HG03520 (cell line): ENCODE results near the gene CISD2.
A peak's percentile ranks its signal among the peaks of the same experiment; 100 is the strongest.
"Not testable (repeated sequence)": the region's sequence is repeated elsewhere in the genome, so short reads cannot be mapped to it uniquely, and the experiment has no call there.

ENCODE experiments used
- ATAC-seq: cut with Tn5 transposase; IDR thresholded peaks from one replicate; pipeline ENCODE4 v1.9.1; 2021; ENCODE audit warnings: mild to moderate bottlenecking, moderate library complexity; ENCODE audit not compliant: unreplicated experiment

Gene CISD2, protein sequence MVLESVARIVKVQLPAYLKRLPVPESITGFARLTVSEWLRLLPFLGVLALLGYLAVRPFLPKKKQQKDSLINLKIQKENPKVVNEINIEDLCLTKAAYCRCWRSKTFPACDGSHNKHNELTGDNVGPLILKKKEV

DNA sequence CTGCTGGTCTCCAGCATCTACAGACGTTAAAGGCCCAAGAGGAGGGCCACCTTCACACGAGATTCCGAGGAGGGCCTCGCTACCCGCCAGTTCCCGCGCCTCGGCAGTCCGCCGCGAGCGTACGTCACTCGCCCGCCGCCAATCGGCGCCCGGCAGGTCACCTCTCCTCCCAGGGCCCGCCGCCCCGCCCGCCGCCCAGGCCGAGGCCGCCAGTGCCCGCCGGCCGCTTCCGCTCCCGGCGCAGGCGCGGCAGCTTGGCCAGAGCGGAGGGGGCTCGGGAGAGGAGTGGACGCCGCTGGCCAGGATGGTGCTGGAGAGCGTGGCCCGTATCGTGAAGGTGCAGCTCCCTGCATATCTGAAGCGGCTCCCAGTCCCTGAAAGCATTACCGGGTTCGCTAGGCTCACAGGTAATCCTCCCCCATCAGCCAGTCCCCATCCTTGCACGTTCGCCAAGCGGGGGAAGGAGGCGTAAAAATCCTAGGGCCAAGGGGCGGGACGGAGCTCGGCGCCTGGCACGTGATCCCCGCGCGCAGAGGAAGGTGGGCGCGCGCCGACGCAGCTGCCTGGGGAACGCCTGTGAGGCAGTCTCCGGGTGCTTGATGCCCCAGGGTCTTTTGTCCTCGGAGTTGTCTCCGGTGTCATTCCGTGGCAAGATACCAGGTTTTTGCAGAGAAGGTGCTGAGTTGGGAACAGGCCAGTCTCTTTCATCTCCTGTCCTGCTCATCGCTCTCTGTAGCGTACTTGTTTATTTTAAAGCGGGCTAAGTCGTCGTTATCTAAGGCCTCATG, at the start of gene CISD2:
Gene CISD2 (plus strand): TSS at position 212 of the 788 bp plus-strand sequence. CDS start 93 bp downstream, at position 305.
- peak; percentile 77 for ATAC-seq

DNA sequence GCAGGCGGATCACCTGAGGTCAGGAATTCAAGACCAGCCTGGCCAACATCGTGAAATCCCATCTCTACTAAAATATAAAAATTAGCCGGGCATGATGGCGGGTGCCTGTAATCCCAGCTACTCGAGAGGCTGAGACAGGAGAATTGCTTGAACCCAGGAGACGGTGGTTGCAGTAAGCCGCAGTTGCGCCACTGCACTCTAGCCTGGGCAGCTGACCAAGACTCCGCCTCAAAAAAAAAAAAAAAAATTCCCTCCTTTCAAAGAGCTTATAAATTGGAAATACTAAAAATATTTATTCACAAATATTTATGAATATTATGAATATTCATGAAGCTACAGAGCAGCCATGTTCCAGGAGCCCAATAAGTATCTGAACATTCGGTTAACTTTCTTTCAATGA, 49.7 kb upstream of the CISD2 start:
- not testable (repeated sequence) for ATAC-seq

DNA sequence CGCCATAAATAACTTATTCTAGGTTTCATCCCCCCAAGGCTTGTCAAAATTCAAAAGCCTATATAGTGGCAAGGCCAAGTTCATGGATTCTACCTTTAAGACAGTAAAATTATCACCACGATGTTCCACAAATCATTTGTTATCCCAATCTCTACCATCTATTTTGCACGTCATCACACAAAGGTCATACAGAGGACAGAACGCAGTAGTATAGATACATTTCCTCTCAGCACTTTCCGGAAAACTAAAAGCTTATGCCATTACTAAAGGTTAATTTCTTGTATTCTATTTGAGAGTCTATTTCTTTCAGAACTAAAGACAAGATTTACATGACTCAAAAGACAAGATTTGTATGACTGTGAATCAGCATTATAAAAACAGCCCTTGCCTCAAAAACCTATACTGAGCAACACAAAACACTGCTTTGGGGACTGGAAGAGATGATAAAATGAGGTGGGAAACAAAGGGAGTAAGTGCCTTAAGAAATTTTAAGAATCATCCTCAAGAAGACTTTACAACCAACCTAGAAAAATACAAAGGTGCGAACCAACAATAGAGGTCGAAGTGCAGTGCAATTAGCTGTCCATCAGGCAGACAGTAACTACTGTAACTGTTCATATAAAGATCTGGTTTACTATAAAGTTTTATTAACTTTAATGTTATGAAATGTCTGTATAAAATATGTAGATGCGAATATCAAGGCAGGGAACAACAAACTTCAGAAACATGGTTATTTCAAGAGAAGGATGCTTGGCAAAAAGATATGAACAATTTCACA, 49.0 kb upstream of the CISD2 start:
- no peak for ATAC-seq

DNA sequence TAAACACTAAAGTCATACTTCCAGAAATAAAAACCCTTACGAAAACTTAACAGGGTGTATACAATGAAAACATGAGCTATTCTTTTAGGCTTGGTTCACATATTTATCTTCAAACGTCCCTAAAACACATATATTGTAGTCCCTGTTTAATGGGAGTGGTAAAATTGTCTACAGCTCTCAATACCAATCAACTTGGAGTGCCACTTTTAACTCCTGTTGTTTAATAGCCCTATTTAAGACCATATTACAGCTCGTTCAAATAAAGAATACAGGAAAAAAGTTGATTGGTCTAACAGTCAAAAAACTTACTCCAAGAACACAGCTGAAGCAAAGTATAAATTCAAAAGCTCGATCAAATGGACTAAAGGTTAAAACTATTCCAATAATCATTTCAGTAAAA, 45.3 kb upstream of the CISD2 start:
- ATAC-seq, result no peak

DNA sequence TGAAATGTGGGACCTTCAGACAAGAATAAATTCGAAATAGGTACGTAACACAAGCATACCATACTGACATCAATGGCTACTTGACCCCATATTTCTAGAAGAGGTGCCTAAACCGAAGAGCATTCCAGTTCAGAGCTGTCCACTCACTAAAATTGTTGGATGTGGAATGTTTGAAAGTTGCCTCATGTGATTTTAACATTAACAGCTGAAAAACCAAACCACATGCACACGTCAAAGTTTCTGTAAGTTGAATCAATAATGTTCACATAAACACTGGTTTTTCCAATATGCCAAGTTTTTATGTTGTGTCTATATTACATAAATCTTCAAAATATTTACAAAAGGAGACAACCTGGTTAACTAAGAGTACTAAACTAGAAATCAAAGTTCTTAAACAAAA, 44.9 kb upstream of the CISD2 start:
- ATAC-seq, result no peak

DNA sequence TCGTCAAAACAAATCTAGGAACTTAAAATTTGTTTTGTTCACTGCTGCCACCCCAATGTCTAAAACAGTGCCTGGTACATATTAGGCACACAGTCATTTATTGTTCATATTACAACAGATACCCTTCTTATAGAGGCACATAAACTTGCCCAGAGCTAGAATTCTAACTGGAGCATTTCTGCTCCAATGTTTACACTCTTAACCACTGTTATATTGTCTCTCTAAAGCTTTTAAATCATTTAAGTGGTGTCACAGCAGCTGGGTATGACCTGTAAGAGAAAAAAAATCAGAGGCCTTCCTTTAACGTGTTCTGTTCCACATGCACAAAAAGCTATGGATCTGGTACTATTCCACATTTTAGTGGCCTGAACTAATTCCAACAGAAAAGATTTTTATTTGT, 44.4 kb upstream of the CISD2 start:
- ATAC-seq, result no peak

DNA sequence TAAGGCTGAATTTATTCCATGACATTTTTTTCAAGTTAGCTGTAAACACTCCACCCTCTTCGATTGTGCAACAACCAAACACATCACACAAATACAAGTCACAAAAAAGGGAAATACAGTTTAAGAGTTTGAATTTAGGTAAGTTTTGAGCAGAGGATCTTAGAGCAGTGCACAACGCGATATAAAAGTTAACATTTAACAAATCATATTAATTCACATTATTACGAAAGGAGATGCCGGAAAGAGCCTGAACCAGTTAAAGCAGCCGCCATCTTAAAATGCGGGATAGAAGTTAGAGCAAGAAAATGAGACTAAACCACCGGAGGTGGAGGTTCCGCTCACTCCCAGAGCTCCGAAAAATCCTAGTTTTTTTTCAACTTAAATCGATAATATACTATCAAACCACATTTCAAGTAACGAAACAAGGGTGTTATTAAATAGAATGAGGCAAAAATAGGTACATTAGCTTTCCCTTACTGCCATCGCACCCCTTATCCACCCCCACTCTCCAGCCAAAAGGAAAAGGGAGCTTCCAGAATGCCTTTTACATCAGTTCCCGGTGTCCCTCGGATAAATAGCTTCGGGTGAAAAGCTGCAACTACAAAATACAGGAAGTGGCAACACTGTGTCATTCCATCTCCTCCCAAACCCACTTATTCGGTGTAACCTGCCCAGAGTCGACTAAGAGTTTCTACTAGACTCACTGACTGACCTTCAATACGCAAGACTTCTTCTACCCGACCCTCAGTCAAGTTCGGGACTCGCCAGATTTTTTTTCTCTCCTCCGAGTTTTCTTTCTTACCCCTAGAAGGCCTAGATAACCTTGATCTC, 43.3 kb upstream of the CISD2 start:
- ATAC-seq, result no peak

DNA sequence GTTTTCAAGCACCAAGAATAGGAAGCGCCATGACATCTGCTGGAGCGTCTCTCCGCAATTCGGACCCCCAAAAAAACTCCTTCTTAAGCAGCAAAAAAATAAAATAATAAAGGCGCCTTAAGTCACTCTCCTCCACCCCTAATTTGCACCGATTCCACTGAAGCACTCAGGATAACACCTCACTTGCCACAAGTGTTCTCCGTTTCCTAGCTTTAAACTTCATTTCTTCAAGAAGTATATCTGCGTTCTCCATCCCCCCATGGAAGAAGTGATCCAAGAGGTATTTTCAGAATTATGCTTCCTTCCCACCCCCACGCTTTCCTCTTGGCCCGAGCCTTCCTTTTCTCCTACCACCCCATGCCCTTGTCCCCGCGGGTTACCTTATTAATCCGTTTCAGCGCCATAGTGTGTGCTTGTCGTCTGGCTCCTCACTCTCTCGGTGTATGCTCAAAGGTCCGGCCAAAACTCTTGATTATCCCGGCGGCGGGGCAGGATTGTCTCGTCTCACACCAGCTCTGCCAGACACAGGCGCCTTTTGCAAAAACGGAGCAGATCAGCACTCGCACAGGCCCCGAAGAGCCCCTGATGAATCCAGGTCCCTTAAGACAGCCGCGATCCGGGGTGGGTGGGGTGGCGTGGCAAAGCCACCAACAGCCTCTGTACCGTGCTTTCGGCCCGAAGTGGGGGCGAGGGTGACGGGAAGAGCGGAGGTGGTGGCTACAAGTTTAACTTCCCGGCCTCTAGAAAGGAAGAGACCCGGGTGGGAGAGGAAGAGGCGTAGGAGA, 42.5 kb upstream of the CISD2 start:
- no peak for ATAC-seq

DNA sequence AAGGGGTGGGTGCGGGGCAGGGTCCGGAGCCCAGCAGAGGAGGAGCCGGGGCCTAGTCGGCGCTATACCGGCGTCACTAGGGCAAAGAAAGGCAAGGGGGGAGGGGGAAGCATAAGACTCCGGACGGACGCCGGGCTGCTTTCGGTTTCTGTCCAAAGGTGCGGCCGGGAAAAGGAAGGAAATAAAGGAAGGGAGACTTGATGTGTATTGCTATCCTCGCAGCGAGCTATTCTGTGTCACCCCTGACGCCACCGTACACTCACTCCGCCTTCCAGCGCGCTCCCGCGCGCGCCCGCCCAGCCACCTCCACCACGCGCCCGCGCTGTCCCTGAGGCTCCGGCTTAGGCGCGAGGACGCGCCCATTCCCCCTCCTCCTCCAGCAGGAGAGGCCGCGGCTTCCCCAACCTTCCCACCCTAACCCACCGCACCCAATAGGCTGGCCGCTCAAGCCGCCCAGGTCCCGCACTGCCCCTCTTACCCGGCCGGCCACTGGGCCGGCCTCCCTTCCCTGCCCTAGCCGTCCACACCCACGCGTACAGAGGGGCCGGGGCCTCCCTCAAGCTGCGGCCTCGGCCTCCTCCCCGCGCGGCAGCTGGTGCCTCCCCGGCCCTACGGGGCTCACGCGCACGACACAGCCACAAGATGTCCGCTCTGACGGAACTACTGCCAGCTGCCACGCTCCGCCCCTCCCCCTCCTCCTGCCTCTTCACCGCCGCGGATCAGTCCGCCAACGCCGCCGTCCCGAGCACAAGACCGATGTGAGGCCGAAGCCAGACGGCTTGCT, 41.7 kb upstream of the CISD2 start, which contains the start of gene UBE2D3:
Gene UBE2D3 (minus strand): TSS at position 662 of the 784 bp plus-strand sequence. CDS start 1,043 bp downstream, outside the sequence.
- ATAC-seq, result peak; percentile 22

DNA sequence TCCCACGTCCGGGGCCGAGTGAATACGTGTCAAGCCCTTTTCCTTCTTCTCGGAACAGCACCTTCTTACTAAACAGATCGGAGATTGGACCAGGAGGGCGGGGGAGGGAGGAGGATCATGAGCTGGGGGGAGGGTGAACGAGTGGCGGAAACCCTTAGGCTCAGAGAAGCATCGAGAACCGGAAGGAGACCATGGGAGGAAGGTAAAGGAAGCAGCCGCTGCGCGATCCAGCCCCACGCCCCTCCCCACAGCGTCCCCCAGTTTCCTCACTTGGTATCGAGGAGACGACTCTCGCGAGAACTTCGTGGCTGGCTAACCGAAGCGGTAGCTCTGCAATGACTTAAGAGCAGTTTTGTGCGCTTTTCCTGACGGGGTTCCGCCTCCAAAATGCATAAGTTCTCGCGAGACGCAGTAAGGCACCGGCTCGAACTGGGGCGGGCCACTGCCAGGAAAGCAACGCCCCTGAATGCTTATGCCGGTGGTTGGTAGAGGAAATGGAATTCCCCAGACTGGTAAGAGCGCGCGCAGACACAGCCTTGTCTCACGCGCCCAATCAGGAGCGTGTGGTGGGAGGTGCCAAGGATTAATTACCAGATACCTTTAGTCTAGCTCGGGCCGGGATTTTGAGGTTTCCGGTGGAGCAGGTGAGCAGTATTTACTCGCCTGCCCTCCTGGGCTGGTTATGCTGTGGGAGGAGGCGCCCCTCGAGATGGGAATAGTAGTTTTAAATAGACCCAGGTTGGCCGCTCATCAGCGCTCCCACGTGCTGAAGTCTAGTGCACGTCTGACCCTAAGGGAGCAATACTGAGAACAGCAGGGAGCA, 40.9 kb upstream of the CISD2 start:
- ATAC-seq, result peak; percentile 67

DNA sequence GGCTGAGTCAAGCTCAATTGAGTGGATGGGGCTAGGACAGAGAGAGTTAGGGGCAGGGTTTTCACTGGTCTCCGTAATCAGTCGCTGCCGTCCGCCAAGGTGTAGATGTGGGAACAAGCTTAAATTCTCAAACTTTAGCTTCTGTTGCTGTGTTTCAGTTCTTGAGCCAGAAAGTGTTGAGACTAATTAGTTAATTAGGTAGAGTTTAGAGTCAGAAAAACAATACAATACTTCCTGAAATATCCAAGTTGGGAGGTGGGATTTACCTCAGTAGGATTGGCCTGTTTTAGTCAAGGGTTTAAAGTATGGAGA, 40.3 kb upstream of the CISD2 start:
- ATAC-seq, result no peak

DNA sequence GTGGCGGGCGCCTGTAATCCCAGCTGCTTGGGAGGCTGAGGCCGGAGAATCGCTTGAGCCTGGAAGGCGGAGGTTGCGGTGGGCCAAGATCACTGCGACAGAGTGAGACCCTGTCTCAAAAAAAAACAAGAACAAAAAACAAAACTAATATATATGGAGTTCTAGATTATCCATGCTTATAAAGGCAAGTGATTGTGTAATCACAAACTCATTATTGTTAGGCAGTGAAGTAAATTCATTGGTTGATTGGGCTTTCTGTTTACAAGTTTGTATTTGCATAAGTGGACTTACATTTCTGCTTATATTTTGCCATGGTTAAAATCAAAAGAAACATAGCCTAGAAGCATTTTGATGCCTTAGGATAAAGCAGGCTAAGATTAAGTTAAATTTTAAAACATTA, 39.0 kb upstream of the CISD2 start:
- no peak for ATAC-seq

DNA sequence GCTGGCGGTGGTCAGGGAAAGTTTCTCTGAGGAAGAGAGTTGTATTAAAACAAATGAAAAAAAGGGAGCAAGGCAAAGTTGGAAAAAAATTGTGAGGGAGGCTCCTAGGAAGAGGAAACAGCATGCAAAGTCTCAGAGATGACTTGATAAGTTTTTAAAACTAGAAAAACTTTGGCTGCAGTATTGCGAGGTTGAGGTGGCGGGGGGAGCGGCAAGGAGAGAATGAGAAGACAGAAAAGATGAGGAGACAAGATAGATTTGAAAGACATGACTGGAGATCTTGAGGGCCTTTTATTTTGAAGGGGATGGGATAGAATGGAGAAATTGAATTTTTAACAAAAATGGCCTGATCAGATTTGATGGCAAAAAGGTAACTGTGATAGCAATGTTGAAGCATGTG, 36.7 kb upstream of the CISD2 start:
- ATAC-seq, result no peak

DNA sequence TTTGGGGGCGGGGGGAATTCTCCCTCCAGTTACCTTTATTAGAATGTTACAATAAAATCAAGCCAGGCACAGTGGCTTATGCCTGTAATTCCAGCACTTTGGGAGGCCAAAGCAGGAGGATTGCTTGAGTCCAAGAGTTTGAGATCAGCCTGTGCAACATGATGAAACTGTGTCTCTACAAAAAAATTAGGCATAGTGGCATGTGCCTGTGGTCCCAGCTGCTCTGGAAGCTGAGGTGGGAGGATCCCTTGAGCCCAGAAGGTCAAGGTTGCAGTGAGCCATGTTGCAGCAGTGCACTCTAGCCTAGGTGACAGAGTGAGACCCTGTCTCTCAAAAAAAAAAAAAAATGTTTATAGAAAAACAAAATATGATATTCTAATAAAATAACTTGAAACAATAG, 36.1 kb upstream of the CISD2 start:
- ATAC-seq, result no peak

DNA sequence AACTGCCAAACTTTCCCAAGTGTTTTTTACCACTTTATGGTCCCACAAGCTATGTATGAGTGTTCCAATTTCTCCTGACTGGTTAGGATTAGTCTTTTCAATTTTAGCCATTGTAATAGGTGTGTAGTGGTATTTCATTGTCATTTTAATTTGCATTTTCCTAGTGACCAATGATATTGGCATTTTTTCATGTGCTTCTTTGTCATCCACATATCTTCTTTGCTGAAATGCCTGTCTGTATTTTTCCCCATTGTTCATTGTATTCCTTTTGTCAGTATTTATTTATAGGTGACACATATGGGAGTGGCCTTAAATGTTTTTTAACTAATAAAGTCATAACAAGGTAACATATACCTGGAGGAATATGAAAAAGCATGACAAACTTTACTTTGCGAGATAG, 32.2 kb upstream of the CISD2 start:
- no peak for ATAC-seq

DNA sequence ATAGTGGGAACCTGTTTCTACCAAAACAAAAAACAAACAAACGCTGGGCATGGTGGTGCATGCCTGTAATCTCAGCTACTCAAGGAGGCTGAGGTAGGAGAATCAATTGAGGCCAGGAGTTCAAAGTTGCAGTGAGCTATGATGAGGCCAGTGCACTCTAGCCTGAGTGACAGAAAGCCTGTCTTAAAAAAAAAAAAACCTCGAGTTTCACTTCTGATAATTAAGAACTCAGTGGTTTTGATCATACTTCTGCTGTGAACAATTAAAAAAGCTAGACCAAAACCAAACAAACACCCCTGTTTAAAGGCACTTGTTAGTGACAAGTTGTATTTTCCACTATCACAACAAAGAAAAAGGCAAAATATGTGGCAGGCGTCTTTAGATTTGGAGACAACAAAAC, 26.4 kb upstream of the CISD2 start:
- ATAC-seq, result no peak

DNA sequence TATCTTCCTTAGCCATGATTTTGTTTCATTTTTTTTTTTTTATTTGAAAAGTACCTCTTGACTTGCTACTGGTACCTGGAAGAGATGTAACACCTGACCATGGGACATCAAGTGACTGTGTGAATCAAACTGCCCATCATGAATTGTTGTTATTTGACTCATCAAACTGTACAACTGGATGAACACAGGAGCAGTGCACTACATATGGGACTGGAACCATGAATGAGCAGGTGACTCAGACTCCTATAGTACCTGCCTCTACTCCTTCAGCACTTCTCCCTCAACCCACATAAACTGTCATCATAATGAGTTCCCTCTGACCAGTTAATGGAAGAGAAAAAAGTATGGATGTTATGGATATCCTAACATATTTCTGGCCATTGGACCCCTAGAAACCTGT, 25.5 kb upstream of the CISD2 start:
- no peak for ATAC-seq

DNA sequence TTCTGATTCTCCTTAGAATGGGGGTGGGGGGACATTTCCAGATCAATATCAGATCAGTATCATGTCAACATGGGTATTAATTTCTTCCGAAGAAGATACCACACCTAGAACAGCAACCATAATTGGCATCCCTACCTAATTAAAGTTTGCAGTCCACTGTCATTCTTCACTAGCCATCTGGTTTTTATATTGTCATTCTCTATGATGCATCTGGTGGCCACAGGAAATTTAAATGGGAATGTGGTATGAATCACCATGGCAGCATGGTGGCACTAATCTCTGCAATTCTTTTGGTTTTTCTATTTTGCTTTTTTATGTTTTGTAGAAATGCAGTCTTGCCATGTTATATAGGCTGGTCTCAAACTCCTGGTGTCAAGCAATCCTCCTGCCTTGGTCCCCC, 24.9 kb upstream of the CISD2 start:
- no peak for ATAC-seq

DNA sequence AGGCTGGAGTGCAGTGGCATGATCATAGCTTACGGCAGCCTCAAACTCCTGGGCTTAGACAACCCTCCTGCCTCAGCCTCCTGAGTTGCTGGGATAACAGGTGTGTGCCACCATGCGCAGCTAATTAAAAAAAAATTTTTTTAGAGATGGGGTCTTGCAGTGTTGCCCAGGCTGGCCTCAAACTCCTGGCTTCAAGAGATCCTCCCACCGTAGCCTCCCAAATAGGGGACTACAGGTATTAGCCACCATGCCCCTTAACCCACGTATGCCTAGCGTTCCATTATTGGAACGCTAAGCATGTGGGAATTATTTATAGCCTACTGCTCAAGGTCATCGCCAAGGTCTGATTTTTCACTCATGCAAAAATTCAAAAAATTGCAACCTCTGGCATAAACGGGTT, 21.1 kb upstream of the CISD2 start:
- ATAC-seq, result no peak
